Nephron (organoid): ENCODE results near the gene POLE3.

ENCODE experiments used
- H3K27ac Mint-ChIP-seq, 3 experiments: 2 replicates each; pipeline ENCODE4 v1.8.0; 2020; ENCODE audit warnings: mixed read lengths in 3 of 3, mild to moderate bottlenecking in 2 of 3, moderate library complexity in 1 of 3
- H3K27me3 Mint-ChIP-seq: 2 replicates; pipeline ENCODE4 v1.8.0; 2021; ENCODE audit warnings: low read depth, mild to moderate bottlenecking, moderate library complexity, mixed read lengths
- H3K36me3 Mint-ChIP-seq: 2 replicates; pipeline ENCODE4 v1.8.0; 2020; ENCODE audit warnings: low read depth, mixed read lengths
- H3K4me1 Mint-ChIP-seq: 2 replicates; pipeline ENCODE4 v1.8.0; 2020; ENCODE audit warnings: mixed read lengths
- H3K4me3 Mint-ChIP-seq, 3 experiments: 2 replicates each; pipeline ENCODE4 v1.8.0; 2020; ENCODE audit warnings: mild to moderate bottlenecking in 3 of 3, mixed read lengths in 3 of 3, moderate library complexity in 2 of 3
- H3K9me3 Mint-ChIP-seq: 2 replicates; pipeline ENCODE4 v1.8.0; 2020; ENCODE audit warnings: mixed read lengths
- CTCF ChIP-seq, 3 experiments: fragments of 200-600 bp; sonication (generic); IDR thresholded peaks; one replicate each; pipeline ENCODE4 v1.5.0; 2021; ENCODE audit warnings: antibody characterized with exemption in 3 of 3; ENCODE audit not compliant: unreplicated experiment in 3 of 3

Gene POLE3

GRCh38 chr9:113391917-113392316 lies 18.6 kb downstream of the POLE3 start:
- Mint-ChIP-seq H3K4me3 (no peak overlapping the region), H3K9me3 (no peaks in the 10 kb centered on the region), H3K27ac (no peak overlapping the region), H3K4me1 (no peaks in the 10 kb centered on the region), H3K36me3 (peaks cover 50% of the 10 kb centered on the region), H3K27me3 (peaks cover 3% of the 10 kb centered on the region)
- TF ChIP-seq CTCF (IDR thresholded peaks at IDR 0.05; ENCODE audit: unreplicated experiment in 3 of 3) = no peak

GRCh38 chr9:113390192-113390960 lies 20.1 kb downstream of the POLE3 start:
- Mint-ChIP-seq H3K4me3 (no peak overlapping the region), H3K4me1 (no peaks in the 10 kb centered on the region), H3K9me3 (no peaks in the 10 kb centered on the region), H3K27ac (peak overlapping the region in 1 of 3 experiments; percentile 33), H3K36me3 (peaks cover 55% of the 10 kb centered on the region), H3K27me3 (peaks cover 3% of the 10 kb centered on the region)
- no peak for TF ChIP-seq CTCF (IDR thresholded peaks at IDR 0.05; ENCODE audit: unreplicated experiment in 3 of 3)

DNA sequence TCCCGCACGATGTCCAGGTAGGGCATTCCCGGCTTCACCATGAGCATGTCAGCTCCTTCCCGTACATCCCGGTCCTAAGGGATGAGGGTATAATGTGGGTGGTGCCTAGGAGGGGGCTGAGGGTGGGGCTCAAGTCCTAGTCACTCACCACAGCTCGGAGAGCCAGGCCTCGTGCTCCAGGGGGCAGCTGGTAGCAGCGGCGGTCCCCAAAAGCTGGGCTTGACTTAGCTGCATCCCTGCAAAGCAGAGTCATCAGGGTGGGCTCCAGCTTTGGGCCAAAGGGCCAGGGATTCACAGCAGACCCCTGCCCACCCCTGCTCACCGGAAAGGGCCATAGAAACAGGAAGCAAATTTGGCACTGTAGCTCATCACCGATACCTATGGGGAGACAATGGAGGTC lies 21.0 kb downstream of the POLE3 start:
- Mint-ChIP-seq H3K4me1 (no peaks in the 10 kb centered on the region), H3K4me3 (no peak overlapping the region), H3K9me3 (no peaks in the 10 kb centered on the region), H3K27ac (peak overlapping the region in 1 of 3 experiments; percentile 25), H3K36me3 (peaks cover 51% of the 10 kb centered on the region), H3K27me3 (peaks cover 3% of the 10 kb centered on the region)
- no peak for TF ChIP-seq CTCF (IDR thresholded peaks at IDR 0.05; ENCODE audit: unreplicated experiment in 3 of 3)

DNA sequence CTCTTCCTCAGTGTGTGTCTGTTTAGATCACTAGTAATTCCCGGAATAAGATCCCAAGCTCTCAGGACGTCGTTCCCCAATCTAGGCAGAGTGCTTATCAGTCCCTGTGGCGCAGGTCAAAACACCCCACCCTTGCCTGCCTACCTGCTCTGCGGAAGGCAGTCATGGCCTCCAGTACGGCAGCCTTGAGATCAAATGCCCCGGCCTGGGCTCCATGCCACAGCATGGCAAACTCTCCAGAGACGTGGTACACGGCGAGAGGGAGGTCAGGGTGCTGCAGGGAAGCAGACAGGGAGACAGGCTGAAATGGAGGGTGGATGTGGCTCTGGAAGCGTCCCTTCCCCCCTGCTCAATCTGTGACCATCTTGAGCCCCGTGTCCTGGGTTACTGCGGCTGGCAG lies 21.6 kb downstream of the POLE3 start:
- no peaks in the 10 kb centered on the region for H3K4me1 Mint-ChIP-seq
- peak overlapping the region in 1 of 3 experiments; percentile 98 for H3K27ac Mint-ChIP-seq
- peaks cover 3% of the 10 kb centered on the region for H3K27me3 Mint-ChIP-seq
- H3K4me3 Mint-ChIP-seq = no peak overlapping the region
- H3K9me3 Mint-ChIP-seq = no peaks in the 10 kb centered on the region
- H3K36me3 Mint-ChIP-seq = peaks cover 51% of the 10 kb centered on the region
- TF ChIP-seq CTCF (IDR thresholded peaks at IDR 0.05; ENCODE audit: unreplicated experiment in 3 of 3) = no peak

- peaks cover 44% of the 10 kb centered on the region for H3K36me3 Mint-ChIP-seq
- peaks cover 3% of the 10 kb centered on the region for H3K27me3 Mint-ChIP-seq
- no peak for TF ChIP-seq CTCF (IDR thresholded peaks at IDR 0.05; ENCODE audit: unreplicated experiment in 3 of 3)
- no peak overlapping the region for H3K4me3 Mint-ChIP-seq
- H3K4me1 Mint-ChIP-seq = no peaks in the 10 kb centered on the region
- no peaks in the 10 kb centered on the region for H3K9me3 Mint-ChIP-seq
- H3K27ac Mint-ChIP-seq = peak overlapping the region; percentile 91 to 98 (median 93)
These were observed 22.8 kb downstream of the POLE3 start for GRCh38 chr9:113387560-113388230.
